ENCODE results near the gene CHCHD3. TPM values are rescaled to one million over a fixed set of nuclear protein-coding genes. Genes with fewer than 3 reads are reported as not detected.
"Not testable (repeated sequence)": the region's sequence is repeated elsewhere in the genome, so short reads cannot be mapped to it uniquely, and the experiment has no call there.

The CHCHD3 gene
- total and polyA plus RNA-seq, 2 donors (not counting 1 experiment from before 2014, with no cell fraction given), result 80.8 to 94.0 TPM

- Histone ChIP-seq H3K27me3 (ENCODE audit: control insufficient read depth, insufficient read depth, low read length) (no peaks in the 10 kb centered on the region), H3K36me3 (ENCODE audit: control insufficient read depth, insufficient read depth, low read length) (no peaks in the 10 kb centered on the region), H4K20me1 (ENCODE audit: control insufficient read depth, extremely low read depth, insufficient read depth, low read length) (no peaks in the 10 kb centered on the region), H3K4me2 (ENCODE audit: extremely low read depth, insufficient read depth, low read length) (no peak overlapping the region), H3K4me3 (replicated peaks in 1 of 4; ENCODE audit: control extremely low read depth in 1 of 4, insufficient read depth in 1 of 4, low read depth in 3 of 4, low read length in 4 of 4) (no peak overlapping the region), H3K79me2 (ENCODE audit: control insufficient read depth, insufficient read depth, low read length) (no peaks in the 10 kb centered on the region), H3K27ac (ENCODE audit: insufficient read depth, low read length) (no peak overlapping the region), H3K9ac (ENCODE audit: insufficient read depth, low read length) (no peak overlapping the region), H3K4me1 (ENCODE audit: control insufficient read depth, extremely low read depth, insufficient read depth, low read length) (no peaks in the 10 kb centered on the region), H2AFZ (ENCODE audit: low read length) (no peak overlapping the region), H3K9me3 (ENCODE audit: control insufficient read depth, insufficient read depth, low read depth, low read length) (no peaks in the 10 kb centered on the region)
- peak in 1 of 2 donors; percentile 27 for DNase-seq (ENCODE audit: low read depth in 2 of 2)
- TF ChIP-seq EZH2 (IDR thresholded peaks at IDR 0.05; ENCODE audit: low read length, missing control alignments) (no peak), CTCF (conservative IDR thresholded peaks at IDR 0.05 in 1 of 2, IDR thresholded peaks at IDR 0.05 in 1 of 2; ENCODE audit: low read depth in 1 of 2, low read length in 2 of 2) (no peak)
Measured at GRCh38 chr7:132932296-132933071, 149.4 kb downstream of the CHCHD3 start.

GRCh38 chr7:132930881-132931280 lies 151.0 kb downstream of the CHCHD3 start:
- no peaks in the 10 kb centered on the region for H3K4me1 ChIP-seq (ENCODE audit: control insufficient read depth, extremely low read depth, insufficient read depth, low read length)
- DNase-seq (ENCODE audit: low read depth in 2 of 2), result peak in 1 of 2 donors; percentile 24
- no peaks in the 10 kb centered on the region for H3K79me2 ChIP-seq (ENCODE audit: control insufficient read depth, insufficient read depth, low read length)
- no peak overlapping the region for H3K9ac ChIP-seq (ENCODE audit: insufficient read depth, low read length)
- H3K4me2 ChIP-seq (ENCODE audit: extremely low read depth, insufficient read depth, low read length), result no peak overlapping the region
- no peak overlapping the region for H3K4me3 ChIP-seq (replicated peaks in 1 of 4; ENCODE audit: control extremely low read depth in 1 of 4, insufficient read depth in 1 of 4, low read depth in 3 of 4, low read length in 4 of 4)
- H3K27ac ChIP-seq (ENCODE audit: insufficient read depth, low read length), result no peak overlapping the region
- TF ChIP-seq EZH2 (IDR thresholded peaks at IDR 0.05; ENCODE audit: low read length, missing control alignments) (no peak), CTCF (conservative IDR thresholded peaks at IDR 0.05 in 1 of 2, IDR thresholded peaks at IDR 0.05 in 1 of 2; ENCODE audit: low read depth in 1 of 2, low read length in 2 of 2) (peak in 1 of 2 donors; percentile 41)
- no peaks in the 10 kb centered on the region for H4K20me1 ChIP-seq (ENCODE audit: control insufficient read depth, extremely low read depth, insufficient read depth, low read length)
- H3K9me3 ChIP-seq (ENCODE audit: control insufficient read depth, insufficient read depth, low read depth, low read length), result no peaks in the 10 kb centered on the region
- H2AFZ ChIP-seq (ENCODE audit: low read length), result no peak overlapping the region
- no peaks in the 10 kb centered on the region for H3K36me3 ChIP-seq (ENCODE audit: control insufficient read depth, insufficient read depth, low read length)
- no peaks in the 10 kb centered on the region for H3K27me3 ChIP-seq (ENCODE audit: control insufficient read depth, insufficient read depth, low read length)

- not testable (repeated sequence) for H3K9me3 ChIP-seq (ENCODE audit: control insufficient read depth, insufficient read depth, low read depth, low read length); H3K4me2 ChIP-seq (ENCODE audit: extremely low read depth, insufficient read depth, low read length); DNase-seq (ENCODE audit: low read depth in 2 of 2)
Measured at GRCh38 chr7:132929944-132930343, 151.9 kb downstream of the CHCHD3 start.

More at GRCh38 chr7:132929944-132930343, 151.9 kb downstream of the CHCHD3 start:
- H3K27ac ChIP-seq (ENCODE audit: insufficient read depth, low read length); H3K36me3 ChIP-seq (ENCODE audit: control insufficient read depth, insufficient read depth, low read length); H3K27me3 ChIP-seq (ENCODE audit: control insufficient read depth, insufficient read depth, low read length); H3K4me3 ChIP-seq (replicated peaks in 1 of 4; ENCODE audit: control extremely low read depth in 1 of 4, insufficient read depth in 1 of 4, low read depth in 3 of 4, low read length in 4 of 4); H4K20me1 ChIP-seq (ENCODE audit: control insufficient read depth, extremely low read depth, insufficient read depth, low read length); H3K9ac ChIP-seq (ENCODE audit: insufficient read depth, low read length); H3K79me2 ChIP-seq (ENCODE audit: control insufficient read depth, insufficient read depth, low read length); H3K4me1 ChIP-seq (ENCODE audit: control insufficient read depth, extremely low read depth, insufficient read depth, low read length); H2AFZ ChIP-seq (ENCODE audit: low read length): not testable (repeated sequence)
